Activated CD4-positive, alpha-beta memory T cell treated with anti-CD3 and anti-CD28 coated beads for 36 hours (primary cell): Measurements from ENCODE around the gene SH3PXD2A. TPM values are rescaled to one million over a fixed set of nuclear protein-coding genes. Genes with fewer than 3 reads are reported as not detected.

Experiments
- CTCF ChIA-PET: fragments of 350-600 bp; sonication (Branson Sonifier 250); formaldehyde crosslinking; loops from one replicate; lab custom pipeline; 2021; ENCODE audit warnings: antibody characterized with exemption, inconsistent platforms; lab: Charles Lee
- POLR2A ChIA-PET: fragments of 350-600 bp; sonication (Branson Sonifier 250); formaldehyde crosslinking; loops from one replicate; lab custom pipeline; 2021; ENCODE audit warnings: antibody characterized with exemption; lab: Charles Lee
- DNase-seq: peaks from one replicate; pipeline ENCODE4 v3.0.0-alpha.2; 2020
- H3K27ac Mint-ChIP-seq: one replicate; pipeline ENCODE4 v1.8.0; 2021; ENCODE audit warnings: mixed read lengths
- H3K27me3 Mint-ChIP-seq: one replicate; pipeline ENCODE4 v1.8.0; 2021; ENCODE audit warnings: mixed read lengths
- H3K36me3 Mint-ChIP-seq: one replicate; pipeline ENCODE4 v1.8.0; 2021; ENCODE audit warnings: mixed read lengths
- H3K4me1 Mint-ChIP-seq: one replicate; pipeline ENCODE4 v1.8.0; 2021; ENCODE audit warnings: low read depth, mixed read lengths
- H3K4me3 Mint-ChIP-seq: one replicate; pipeline ENCODE4 v1.8.0; 2021; ENCODE audit warnings: mild to moderate bottlenecking, mixed read lengths
- H3K9me3 Mint-ChIP-seq: one replicate; pipeline ENCODE4 v1.8.0; 2021; ENCODE audit warnings: mixed read lengths
- intact Hi-C: fragments of 100-400 bp; cut with micrococcal nuclease; formaldehyde crosslinking; loops from one replicate; pipeline ENCODE4 v1.15.1; 2023
- total RNA-seq, 2 experiments: library from RNA; stranded (reverse); gene quantifications; one replicate each; pipeline ENCODE4 v1.2.3, GENCODE V29; 2021

The SH3PXD2A gene
- total RNA-seq, 2 experiments from 2014 or later = 10.0 to 10.3 TPM

GRCh38 chr10:103544657-103545310 lies 310.6 kb downstream of the SH3PXD2A start:
- Mint-ChIP-seq H3K27me3 (peaks cover 7% of the 10 kb centered on the region), H3K4me1 (peaks cover 12% of the 10 kb centered on the region), H3K27ac (no peak overlapping the region), H3K36me3 (no peaks in the 10 kb centered on the region), H3K9me3 (no peaks in the 10 kb centered on the region), H3K4me3 (no peak overlapping the region)
- intact Hi-C loops = no loop called here
- POLR2A ChIA-PET = no interaction called here
- DNase-seq = no peak
- CTCF ChIA-PET = interaction anchor here (1.1 to 4.6 kb wide), 3 partner anchors 15 to 141 kb away, joined by 3 to 24 read pairs (median 3); no protein-coding TSS in a partner anchor

Other genes with a start within 250 kb of the SH3PXD2A start
- gene STN1, start 62.6 kb upstream of the SH3PXD2A start, total RNA-seq = 10 to 100 TPM; 56.1 to 57.0 TPM
- 10 to 100 TPM; 26.1 to 27.7 TPM for gene SLK, start 111.6 kb upstream of the SH3PXD2A start, total RNA-seq
- gene COL17A1, start 230.3 kb upstream of the SH3PXD2A start, total RNA-seq = not detected